ENCODE data around the gene SNED1. TPM values are rescaled to one million over a fixed set of nuclear protein-coding genes. Genes with fewer than 3 reads are reported as not detected.

Gene SNED1
- total RNA-seq, 3 donors from 2014 or later: 27.1 to 46.9 (median 35.2) TPM

GRCh38 chr2:241072553-241073165, 74.2 kb downstream of the SNED1 start:
- Histone ChIP-seq H3K4me3 (no peak overlapping the region), H3K27ac (no peak overlapping the region), H3K27me3 (no peaks in the 10 kb centered on the region), H3K9me3 (no peaks in the 10 kb centered on the region), H3K4me1 (no peaks in the 10 kb centered on the region), H3K36me3 (no peaks in the 10 kb centered on the region)
- intact Hi-C loops (cut with DNase I; ENCODE audit: low total_unique reads): no loop called here
- no peak for DNase-seq (ENCODE audit: low spot score in 2 of 2)
- TF ChIP-seq POLR2A (IDR thresholded peaks at IDR 0.05) (no peak), POLR2AphosphoS5 (IDR thresholded peaks at IDR 0.05) (no peak), CTCF (IDR thresholded peaks at IDR 0.05) (no peak)

- H3K27me3 ChIP-seq: no peaks in the 10 kb centered on the region
- DNase-seq (ENCODE audit: low spot score in 2 of 2): no peak
- no peak for TF ChIP-seq POLR2AphosphoS5 (IDR thresholded peaks at IDR 0.05)
- TF ChIP-seq POLR2A (IDR thresholded peaks at IDR 0.05): no peak
- no peak for TF ChIP-seq CTCF (IDR thresholded peaks at IDR 0.05)
- H3K27ac ChIP-seq: no peak overlapping the region
- no peaks in the 10 kb centered on the region for H3K4me1 ChIP-seq
- H3K4me3 ChIP-seq: no peak overlapping the region
- no peaks in the 10 kb centered on the region for H3K36me3 ChIP-seq
- intact Hi-C loops (cut with DNase I; ENCODE audit: low total_unique reads): no loop called here
- no peaks in the 10 kb centered on the region for H3K9me3 ChIP-seq
These were observed 75.0 kb downstream of the SNED1 start for GRCh38 chr2:241073166-241074064.

GRCh38 chr2:241074065-241074818, 75.8 kb downstream of the SNED1 start:
- TF ChIP-seq CTCF (IDR thresholded peaks at IDR 0.05) (no peak), POLR2A (IDR thresholded peaks at IDR 0.05) (no peak), POLR2AphosphoS5 (IDR thresholded peaks at IDR 0.05) (no peak)
- intact Hi-C loops (cut with DNase I; ENCODE audit: low total_unique reads): no loop called here
- Histone ChIP-seq H3K4me1 (no peaks in the 10 kb centered on the region), H3K36me3 (no peaks in the 10 kb centered on the region), H3K9me3 (no peaks in the 10 kb centered on the region), H3K27me3 (no peaks in the 10 kb centered on the region), H3K27ac (no peak overlapping the region), H3K4me3 (no peak overlapping the region)
- DNase-seq (ENCODE audit: low spot score in 2 of 2): no peak

GRCh38 chr2:241074901-241075540, 76.6 kb downstream of the SNED1 start:
- intact Hi-C loops (cut with DNase I; ENCODE audit: low total_unique reads): no loop called here
- no peak for TF ChIP-seq POLR2AphosphoS5 (IDR thresholded peaks at IDR 0.05)
- TF ChIP-seq POLR2A (IDR thresholded peaks at IDR 0.05): no peak
- no peak for TF ChIP-seq CTCF (IDR thresholded peaks at IDR 0.05)
- Histone ChIP-seq H3K36me3 (no peaks in the 10 kb centered on the region), H3K4me3 (no peak overlapping the region), H3K27me3 (no peaks in the 10 kb centered on the region), H3K4me1 (no peaks in the 10 kb centered on the region), H3K9me3 (no peaks in the 10 kb centered on the region), H3K27ac (no peak overlapping the region)
- DNase-seq (ENCODE audit: low spot score in 2 of 2): no peak

Measured in breast epithelium (tissue), 4 donors.